CD14-positive monocyte (primary cell): ENCODE data around the gene PAPOLA. TPM values are rescaled to one million over a fixed set of nuclear protein-coding genes. Genes with fewer than 3 reads are reported as not detected.

Source experiments
- DNase-seq, 3 donors: peaks; one replicate each; pipeline ENCODE4 v3.0.0-alpha.2; 2011 to 2022
- H2AFZ ChIP-seq: 2 replicates; pipeline ENCODE4 v1.6.0; 2012; ENCODE audit warnings: mild to moderate bottlenecking, low read depth, low read length, inconsistent platforms; ENCODE audit not compliant: insufficient read depth, poor library complexity, severe bottlenecking
- H3K27ac ChIP-seq, 2 donors: 1 replicate in 1 of 2; 2 replicates in 1 of 2; pipeline ENCODE4 v1.5.1; 2012 to 2013; ENCODE audit warnings: low read length in 2 of 2, control low read depth in 1 of 2, inconsistent platforms in 1 of 2, low read depth in 1 of 2, mild to moderate bottlenecking in 1 of 2
- H3K27me3 ChIP-seq, 2 donors: one replicate each; pipeline versions ENCODE4 v1.6.0 to v1.6.1; 2011 to 2013; ENCODE audit warnings: low read length in 2 of 2; ENCODE audit not compliant: control insufficient read depth in 2 of 2, insufficient read depth in 2 of 2
- H3K36me3 ChIP-seq, 2 donors: replicated peaks in 1 of 2; 1 replicate in 1 of 2; 2 replicates in 1 of 2; pipeline versions ENCODE4 v1.5.1 to v1.6.1; 2012 to 2013; ENCODE audit warnings: low read length in 2 of 2, control low read depth in 1 of 2, inconsistent platforms in 1 of 2, mild to moderate bottlenecking in 1 of 2; ENCODE audit not compliant: insufficient read depth in 2 of 2, control insufficient read depth in 1 of 2
- H3K4me1 ChIP-seq, 2 donors: 1 replicate in 1 of 2; 2 replicates in 1 of 2; pipeline versions ENCODE4 v1.5.1 to v1.6.1; 2012 to 2013; ENCODE audit warnings: low read length in 2 of 2, control low read depth in 1 of 2, inconsistent platforms in 1 of 2, mild to moderate bottlenecking in 1 of 2, moderate library complexity in 1 of 2; ENCODE audit not compliant: insufficient read depth in 2 of 2, control insufficient read depth in 1 of 2
- H3K4me2 ChIP-seq: replicated peaks from 2 replicates; pipeline ENCODE3; 2012; ENCODE audit warnings: low read length, moderate library complexity, mild to moderate bottlenecking; ENCODE audit not compliant: poor library complexity, severe bottlenecking; ENCODE audit errors: extremely low read depth
- H3K4me3 ChIP-seq, 3 experiments: fragments of 200-600 bp in 1 of 3; sonication (generic) in 1 of 3; replicated peaks in 1 of 3; 1 replicate in 2 of 3; 2 replicates in 1 of 3; pipeline ENCODE4 v1.5.1; 2011 to 2013; ENCODE audit warnings: low read length in 3 of 3, mild to moderate bottlenecking in 3 of 3, control low read depth in 2 of 3, low read depth in 2 of 3, inconsistent platforms in 1 of 3, moderate library complexity in 1 of 3
- H3K79me2 ChIP-seq: 2 replicates; pipeline ENCODE4 v1.6.0; 2012; ENCODE audit warnings: mild to moderate bottlenecking, control low read depth, inconsistent platforms, low read length, moderate library complexity; ENCODE audit not compliant: insufficient read depth
- H3K9ac ChIP-seq: 2 replicates; pipeline ENCODE4 v1.6.0; 2017; ENCODE audit warnings: low read length, mild to moderate bottlenecking; ENCODE audit not compliant: insufficient read depth, poor library complexity, severe bottlenecking
- H3K9me3 ChIP-seq, 2 donors: replicated peaks in 1 of 2; 1 replicate in 1 of 2; 2 replicates in 1 of 2; pipeline versions ENCODE4 v1.5.1 to v1.6.1; 2012 to 2013; ENCODE audit warnings: low read length in 2 of 2, control low read depth in 1 of 2; ENCODE audit not compliant: control insufficient read depth in 1 of 2, insufficient read depth in 1 of 2
- H4K20me1 ChIP-seq: 2 replicates; pipeline ENCODE4 v1.6.0; 2012; ENCODE audit warnings: mild to moderate bottlenecking, low read length, control low read depth, moderate library complexity; ENCODE audit not compliant: insufficient read depth
- H3K27ac Mint-ChIP-seq, 7 donors: one replicate each; pipeline ENCODE4 v1.8.0; 2020; ENCODE audit warnings: mild to moderate bottlenecking in 7 of 7, mixed read lengths in 7 of 7, moderate library complexity in 6 of 7, inconsistent platforms in 2 of 7
- H3K27me3 Mint-ChIP-seq, 3 donors: one replicate each; pipeline ENCODE4 v1.8.0; 2021 to 2022; ENCODE audit warnings: low read depth in 3 of 3, mild to moderate bottlenecking in 3 of 3, mixed read lengths in 3 of 3, moderate library complexity in 3 of 3, inconsistent platforms in 1 of 3
- H3K36me3 Mint-ChIP-seq, 2 donors: one replicate each; pipeline ENCODE4 v1.8.0; 2020; ENCODE audit warnings: mixed read lengths in 2 of 2, inconsistent platforms in 1 of 2, mild to moderate bottlenecking in 1 of 2
- H3K4me1 Mint-ChIP-seq: one replicate; pipeline ENCODE4 v1.8.0; 2020; ENCODE audit warnings: mild to moderate bottlenecking, mixed read lengths
- H3K4me3 Mint-ChIP-seq, 2 donors: one replicate each; pipeline ENCODE4 v1.8.0; 2020; ENCODE audit warnings: mild to moderate bottlenecking in 2 of 2, mixed read lengths in 2 of 2, moderate library complexity in 1 of 2
- H3K9me3 Mint-ChIP-seq, 7 donors: one replicate each; pipeline ENCODE4 v1.8.0; 2020 to 2022; ENCODE audit warnings: mixed read lengths in 7 of 7, mild to moderate bottlenecking in 6 of 7, moderate library complexity in 6 of 7, inconsistent platforms in 2 of 7
- WGBS: methylation state at CpG from one replicate; pipeline ENCODE4 v1.1.5; 2013; ENCODE audit warnings: missing lambda C conversion rate; ENCODE audit not compliant: insufficient coverage; 5-methylcytosine and 5-hydroxymethylcytosine counted together
- intact Hi-C, 2 donors: fragments of 100-400 bp; cut with micrococcal nuclease; formaldehyde crosslinking; loops; one replicate each; pipeline versions ENCODE4 v1.15.0 to v1.15.1; 2023
- polyA plus RNA-seq, 3 donors: library from polyadenylated mRNA; depleted of rRNA in 1 of 3; unstranded in 2 of 3; stranded (reverse) in 1 of 3; fragments of 300-500 nt in 2 of 3; fragments of >200 nt in 1 of 3; fragmentation: Illumina TruSeq in 2 of 3; gene quantifications; 1 replicate in 2 of 3; 2 replicates in 1 of 3; pipeline ENCODE4 v1.2.3, GENCODE V29; 2012 to 2021
- TF ChIP-seq, protein P1 (sequence below): fragments of 200-600 bp; IDR thresholded peaks from one replicate; pipeline ENCODE4 v1.8.0; 2022; ENCODE audit warnings: antibody characterized with exemption, mild to moderate bottlenecking

The PAPOLA gene
- polyA plus RNA-seq, 3 donors, result 57.9 to 87.5 (median 80.3) TPM

DNA sequence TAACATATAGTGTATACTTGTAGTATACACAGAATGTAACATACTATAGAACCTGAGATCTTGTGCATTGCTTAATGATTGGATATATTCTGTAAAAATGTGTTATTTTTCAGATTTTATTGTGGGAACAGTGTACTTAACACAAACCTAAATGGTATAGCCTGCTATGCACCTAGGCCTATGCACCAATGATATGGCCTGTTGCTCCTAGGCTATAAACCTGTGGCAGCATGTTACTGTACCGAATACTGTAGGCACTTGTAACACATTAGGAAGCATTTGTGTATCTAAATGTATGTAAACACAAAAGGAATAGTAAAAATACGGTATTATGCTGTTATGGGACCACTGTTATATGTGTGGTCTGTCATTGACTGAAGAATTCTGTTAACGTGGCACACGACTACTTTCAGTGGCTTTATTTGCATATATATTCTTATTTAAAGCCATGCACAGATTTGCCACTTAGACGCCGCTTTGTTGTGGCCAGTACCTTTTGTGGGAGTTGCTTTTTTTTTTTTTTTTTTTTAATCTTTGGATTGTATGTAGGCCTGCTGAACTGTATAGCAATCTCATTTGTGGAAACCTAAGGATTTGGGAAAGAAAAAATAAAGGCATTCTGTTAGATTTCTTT lies 7.4 kb downstream of the PAPOLA start:
- no peak overlapping the region for H3K27ac Mint-ChIP-seq

DNA sequence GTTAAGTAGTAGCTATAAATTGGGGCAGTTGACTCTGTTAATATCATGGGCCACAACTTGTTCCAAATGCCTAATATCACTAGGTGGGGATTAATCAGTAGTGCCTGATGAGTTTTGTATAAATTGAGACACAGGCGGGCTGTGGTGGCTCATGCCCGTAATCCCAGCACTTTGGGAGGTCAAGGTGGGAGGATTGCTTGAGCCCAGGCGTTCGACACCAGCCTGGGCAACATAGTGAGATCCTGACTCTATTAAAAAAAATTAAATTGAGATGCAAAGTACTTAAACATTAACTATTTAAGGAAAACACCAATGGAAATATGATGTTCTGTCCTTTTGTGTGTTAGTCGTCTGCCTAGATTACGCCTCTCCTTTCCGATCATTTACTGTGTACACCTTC lies 9.0 kb downstream of the PAPOLA start:
- H3K4me1 Mint-ChIP-seq, result peaks cover 46% of the 10 kb centered on the region
- Histone ChIP-seq H4K20me1 (peaks cover 100% of the 10 kb centered on the region), H3K27ac (no peak overlapping the region)

More for the DNA sequence above, 7.4 kb downstream of the PAPOLA start:
- Histone ChIP-seq H3K36me3 (peaks cover 0 to 5% of the 10 kb centered on the region in 2 donors), H3K9ac (no peak overlapping the region), H3K4me3 (no peak overlapping the region), H3K9me3 (no peaks in the 10 kb centered on the region), H4K20me1 (peaks cover 100% of the 10 kb centered on the region), H3K27ac (no peak overlapping the region), H3K27me3 (no peaks in the 10 kb centered on the region), H2AFZ (no peak overlapping the region), H3K4me1 (peaks cover 11 to 23% of the 10 kb centered on the region in 2 donors), H3K79me2 (peaks cover 100% of the 10 kb centered on the region), H3K4me2 (no peak overlapping the region)
- WGBS, result 100% methylated on average over 1 of the region's 6 CpGs
- intact Hi-C loops, result loop anchor here (10.0 kb wide), 2 partner anchors 145 to 285 kb away; partner anchors contain the start of genes ATG2B (in 1 of the 2), GSKIP (in 1 of the 2) and VRK1 (in 1 of the 2)
- Mint-ChIP-seq H3K27me3 (no peaks in the 10 kb centered on the region), H3K4me1 (peaks cover 51% of the 10 kb centered on the region), H3K36me3 (peaks cover 3 to 10% of the 10 kb centered on the region in 2 donors), H3K4me3 (no peak overlapping the region), H3K9me3 (no peaks in the 10 kb centered on the region)
- TF ChIP-seq, protein P1, sequence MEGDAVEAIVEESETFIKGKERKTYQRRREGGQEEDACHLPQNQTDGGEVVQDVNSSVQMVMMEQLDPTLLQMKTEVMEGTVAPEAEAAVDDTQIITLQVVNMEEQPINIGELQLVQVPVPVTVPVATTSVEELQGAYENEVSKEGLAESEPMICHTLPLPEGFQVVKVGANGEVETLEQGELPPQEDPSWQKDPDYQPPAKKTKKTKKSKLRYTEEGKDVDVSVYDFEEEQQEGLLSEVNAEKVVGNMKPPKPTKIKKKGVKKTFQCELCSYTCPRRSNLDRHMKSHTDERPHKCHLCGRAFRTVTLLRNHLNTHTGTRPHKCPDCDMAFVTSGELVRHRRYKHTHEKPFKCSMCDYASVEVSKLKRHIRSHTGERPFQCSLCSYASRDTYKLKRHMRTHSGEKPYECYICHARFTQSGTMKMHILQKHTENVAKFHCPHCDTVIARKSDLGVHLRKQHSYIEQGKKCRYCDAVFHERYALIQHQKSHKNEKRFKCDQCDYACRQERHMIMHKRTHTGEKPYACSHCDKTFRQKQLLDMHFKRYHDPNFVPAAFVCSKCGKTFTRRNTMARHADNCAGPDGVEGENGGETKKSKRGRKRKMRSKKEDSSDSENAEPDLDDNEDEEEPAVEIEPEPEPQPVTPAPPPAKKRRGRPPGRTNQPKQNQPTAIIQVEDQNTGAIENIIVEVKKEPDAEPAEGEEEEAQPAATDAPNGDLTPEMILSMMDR, result no peak
- DNase-seq, result no peak

More for the DNA sequence above, 9.0 kb downstream of the PAPOLA start:
- Mint-ChIP-seq H3K4me3 (no peak overlapping the region), H3K9me3 (no peaks in the 10 kb centered on the region), H3K27me3 (no peaks in the 10 kb centered on the region), H3K27ac (no peak overlapping the region), H3K36me3 (peaks cover 0 to under 1% of the 10 kb centered on the region in 2 donors)
- Histone ChIP-seq H3K9ac (no peak overlapping the region), H3K9me3 (no peaks in the 10 kb centered on the region), H3K4me2 (no peak overlapping the region), H3K27me3 (no peaks in the 10 kb centered on the region), H3K36me3 (no peaks in the 10 kb centered on the region), H3K4me3 (no peak overlapping the region), H3K4me1 (peaks cover 5 to 9% of the 10 kb centered on the region in 2 donors), H2AFZ (no peak overlapping the region), H3K79me2 (peaks cover 100% of the 10 kb centered on the region)
- no peak for DNase-seq
- TF ChIP-seq, protein P1, result no peak
- intact Hi-C loops, result no loop called here
- WGBS, result no CpG with 5 or more reads among the region's 7 CpGs
